NCI-H345 (cell line): ENCODE measurements around the gene RBMY1A1.
"Not testable (repeated sequence)": the region's sequence is repeated elsewhere in the genome, so short reads cannot be mapped to it uniquely, and the experiment has no call there.

ENCODE experiments used
- DNase-seq: peaks from one replicate; lab custom pipeline; 2025; lab: John Stamatoyannopoulos, UW

Gene RBMY1A1

DNA sequence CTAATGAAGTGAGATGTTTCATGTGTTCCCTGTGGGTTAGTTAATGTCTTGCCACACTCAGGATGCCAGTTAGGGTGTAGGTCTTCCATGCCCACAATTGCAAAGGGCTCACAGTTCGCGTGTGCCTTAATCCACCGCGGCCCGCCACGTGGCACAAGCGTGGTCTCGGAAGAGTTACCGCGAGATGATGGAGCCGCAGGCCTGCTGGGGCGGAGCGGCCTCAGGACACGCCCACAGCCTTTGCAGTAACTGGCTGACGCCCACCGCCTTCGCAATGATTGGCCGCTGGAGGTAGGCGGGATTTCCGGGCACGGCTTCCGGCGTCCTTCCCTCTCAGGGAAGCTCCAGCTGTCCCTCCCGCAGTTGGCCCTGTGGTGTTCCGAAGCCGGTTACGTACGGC, at the start of gene RBMY1A1:
TSS of gene RBMY1A1 (plus strand) at position 301 of the 400 bp plus-strand sequence. CDS start 2,013 bp downstream, outside the sequence.
- DNase-seq: not testable (repeated sequence)

GRCh38 chrY:21511038-21511437, 23.6 kb upstream of the RBMY1A1 start, which contains the start of gene RBMY1B:
Gene RBMY1B, plus strand, starts transcription at chrY:21511338. Its CDS starts 2,013 bp downstream, at chrY:21513351.
- DNase-seq: not testable (repeated sequence)

- DNase-seq: not testable (repeated sequence)
Observed at GRCh38 chrY:21559316-21559984, 24.8 kb downstream of the RBMY1A1 start.

- DNase-seq: no peak
Observed at GRCh38 chrY:21585449-21585848, 50.8 kb downstream of the RBMY1A1 start.

DNA sequence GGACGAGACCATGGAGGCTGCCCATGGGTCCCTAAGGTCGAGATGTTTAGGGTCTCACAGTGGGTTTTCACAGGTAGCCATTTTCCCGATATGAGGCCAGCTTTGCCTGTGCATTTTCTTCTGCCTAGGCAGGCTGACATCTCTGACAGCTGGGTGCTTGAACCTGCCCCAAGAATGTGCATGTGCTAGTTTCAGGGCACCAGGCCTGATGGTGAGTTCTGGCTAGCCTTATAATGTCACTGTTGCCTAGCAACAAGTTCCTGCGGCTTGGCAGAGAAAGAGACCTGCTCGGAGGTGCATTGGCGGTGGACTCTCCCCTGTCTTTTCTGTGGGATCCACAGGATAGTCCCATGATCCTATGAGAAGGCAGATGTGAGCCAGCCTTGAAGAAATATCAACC, 51.8 kb downstream of the RBMY1A1 start:
- not testable (repeated sequence) for DNase-seq

DNA sequence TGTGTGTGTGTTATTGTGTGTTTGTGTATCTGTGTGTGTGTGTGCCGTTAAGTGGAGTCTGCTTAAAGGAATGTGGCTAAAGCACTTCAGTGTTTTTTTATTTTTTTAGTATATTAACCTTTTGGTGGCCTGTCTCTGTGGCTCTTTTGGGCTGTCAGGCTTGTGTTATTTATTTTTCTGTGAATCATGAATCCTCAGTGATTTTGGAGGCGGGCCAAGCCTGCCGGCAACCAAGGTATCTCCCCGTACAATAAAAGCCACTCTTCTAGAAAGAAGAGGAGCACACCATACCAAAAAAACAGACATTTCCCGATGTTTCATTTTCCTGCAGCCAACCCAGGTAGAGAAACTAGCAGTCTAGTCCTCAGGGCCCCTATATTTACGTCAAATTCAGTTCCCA, 57.4 kb downstream of the RBMY1A1 start:
- DNase-seq: no peak

DNA sequence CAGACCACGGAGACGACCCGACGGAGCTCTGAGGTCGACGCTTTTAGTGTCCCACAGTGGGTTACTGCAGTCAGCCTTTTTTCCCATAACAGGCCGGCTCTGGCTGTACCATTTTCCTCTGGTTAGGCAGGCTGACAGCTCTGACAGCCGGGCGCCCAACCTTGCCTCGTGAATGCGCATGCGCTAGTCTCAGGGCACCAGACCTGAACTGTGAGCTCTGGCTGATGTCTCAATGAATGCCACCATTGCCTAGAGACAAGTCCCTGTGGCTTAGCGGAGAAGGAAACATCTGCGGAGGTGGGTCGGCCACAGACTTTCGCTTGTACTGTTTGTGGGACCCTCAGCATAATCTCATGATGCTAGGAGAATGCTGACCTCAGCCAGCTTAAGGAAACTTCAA, 61.6 kb downstream of the RBMY1A1 start:
- not testable (repeated sequence) for DNase-seq
